Stimulated activated CD4-positive, alpha-beta T cell treated with anti-CD3 and anti-CD28 coated beads, Interleukin-4, amount 100 ng/mL, for 4 hours (primary cell): Measurements from ENCODE around the gene CASP8.

Experiments
- DNase-seq, 2 experiments: peaks; one replicate each; pipeline ENCODE4 v3.0.0-alpha.2; 2020

CASP8 gene

GRCh38 chr2:201242571-201243277, 17.6 kb upstream of the CASP8 start:
- DNase-seq: no peak

GRCh38 chr2:201244829-201245228, 15.5 kb upstream of the CASP8 start:
- no peak for DNase-seq

- DNase-seq: no peak
Measured at GRCh38 chr2:201246280-201246679, 14.1 kb upstream of the CASP8 start.

DNA sequence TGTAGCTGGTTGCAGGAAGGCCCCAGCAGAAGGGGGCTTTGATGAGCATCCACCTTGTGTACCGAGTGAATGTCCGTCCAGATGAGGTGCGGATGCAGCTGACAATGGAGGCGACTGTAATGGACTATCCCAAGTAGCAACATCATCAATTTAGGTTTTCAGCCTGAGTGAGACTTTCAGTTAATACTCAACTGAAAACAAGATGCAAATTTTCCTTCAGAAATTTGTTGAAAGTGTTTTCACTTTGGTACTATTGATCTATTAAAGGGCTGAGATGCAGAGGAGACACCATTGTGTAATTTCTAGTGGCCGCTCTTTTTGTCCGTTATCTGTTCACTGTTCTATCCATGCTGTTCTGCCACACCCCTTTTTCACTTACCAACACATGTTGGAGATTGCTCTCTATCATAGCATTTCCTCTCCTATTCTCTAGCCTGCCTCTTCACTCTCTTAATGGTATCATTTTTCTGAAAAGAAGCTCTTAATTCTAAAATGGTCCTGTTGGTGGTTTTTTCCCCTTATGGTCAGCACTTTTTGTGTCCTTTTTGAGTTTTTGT, 12.0 kb upstream of the CASP8 start:
- DNase-seq: no peak

GRCh38 chr2:201249889-201250288, 10.4 kb upstream of the CASP8 start:
- DNase-seq: no peak

GRCh38 chr2:201250741-201251140, 9.6 kb upstream of the CASP8 start:
- no peak for DNase-seq

GRCh38 chr2:201254081-201254730, 6.1 kb upstream of the CASP8 start:
- no peak for DNase-seq

DNA sequence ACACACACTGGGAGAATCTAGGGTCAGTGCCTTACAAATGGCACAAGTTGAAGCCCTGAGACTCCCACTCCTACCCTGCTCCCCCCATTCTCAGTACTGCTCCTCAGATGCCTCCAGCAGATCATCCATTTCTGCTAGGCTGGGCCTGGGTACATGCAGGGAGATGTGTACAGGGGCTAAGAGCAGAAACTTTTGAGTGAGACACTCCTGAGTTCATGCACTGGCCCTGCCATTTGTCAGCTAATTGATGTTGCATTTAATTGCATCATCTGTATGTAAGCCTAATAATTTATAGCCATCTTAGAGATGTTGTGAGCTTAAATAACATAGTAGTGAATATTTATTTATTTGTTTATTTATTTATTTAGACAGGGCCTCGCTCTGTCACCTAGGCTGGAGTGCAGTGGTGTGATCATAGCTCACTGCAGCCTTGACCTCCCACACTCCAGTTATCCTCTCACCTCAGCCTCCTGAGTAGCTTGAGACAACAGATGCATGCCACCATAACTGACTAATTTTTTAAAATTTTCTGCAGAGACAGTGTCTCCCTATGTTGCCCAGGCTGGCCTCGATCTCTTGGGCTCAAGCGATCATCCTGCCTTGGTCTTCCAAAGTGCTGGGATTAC, 4.8 kb upstream of the CASP8 start:
- no peak for DNase-seq

GRCh38 chr2:201256082-201256481, 4.3 kb upstream of the CASP8 start:
- no peak for DNase-seq

DNA sequence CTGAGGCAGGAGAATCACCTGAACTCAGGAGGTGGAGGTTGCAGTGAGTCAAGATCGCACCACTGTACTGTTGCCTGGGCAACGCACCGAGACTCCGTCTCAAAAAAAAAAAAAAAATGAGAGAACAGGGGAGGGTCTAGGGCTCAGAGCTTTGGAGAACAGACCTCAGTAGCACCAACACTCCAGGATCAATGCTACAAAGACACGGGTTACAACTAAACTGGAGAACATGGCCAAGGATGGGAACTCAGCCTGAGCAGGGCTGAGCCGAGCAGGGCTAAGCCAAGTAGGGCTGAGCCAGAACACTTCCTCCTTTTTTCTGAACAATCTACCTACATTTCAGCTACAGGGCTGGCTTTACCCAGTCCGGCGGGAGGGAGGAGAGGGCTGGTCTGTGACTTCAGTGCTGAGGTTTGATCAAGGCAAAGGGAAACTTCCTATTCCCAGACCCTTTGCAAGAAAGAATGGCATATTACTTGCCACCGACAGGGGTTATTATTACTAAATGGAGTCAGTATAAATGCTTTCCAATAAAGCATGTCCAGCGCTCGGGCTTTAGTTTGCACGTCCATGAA, 2.9 kb upstream of the CASP8 start:
- DNase-seq: peak in 1 of 2 experiments; percentile 41

- peak; percentile 67 to 84 for DNase-seq
Measured at GRCh38 chr2:201257956-201258665, 2.2 kb upstream of the CASP8 start.

- DNase-seq: no peak
Measured at GRCh38 chr2:201258666-201259615, 1.4 kb upstream of the CASP8 start.

GRCh38 chr2:201261471-201261870, 1.1 kb downstream of the CASP8 start:
- peak in 1 of 2 experiments; percentile 31 for DNase-seq

DNA sequence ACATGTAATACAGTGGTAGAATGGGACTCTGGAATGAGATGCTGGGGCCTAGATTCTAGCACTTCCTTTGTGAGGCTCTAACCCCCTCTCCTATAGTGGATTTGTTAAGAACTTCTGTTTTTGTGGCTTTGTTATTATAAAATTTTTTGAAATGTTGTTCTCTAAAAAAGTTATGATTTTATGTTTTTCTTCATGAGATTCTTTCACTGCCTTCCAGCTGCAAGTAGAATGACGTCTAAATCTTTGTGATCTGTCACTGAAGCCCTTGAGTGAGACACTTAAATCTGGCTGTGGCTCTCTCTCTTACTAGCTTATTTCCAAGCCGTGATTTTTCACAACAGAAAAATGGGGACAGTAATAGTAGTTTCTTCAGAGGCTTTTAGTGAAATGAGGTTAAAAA, 1.6 kb downstream of the CASP8 start:
- DNase-seq: no peak

DNA sequence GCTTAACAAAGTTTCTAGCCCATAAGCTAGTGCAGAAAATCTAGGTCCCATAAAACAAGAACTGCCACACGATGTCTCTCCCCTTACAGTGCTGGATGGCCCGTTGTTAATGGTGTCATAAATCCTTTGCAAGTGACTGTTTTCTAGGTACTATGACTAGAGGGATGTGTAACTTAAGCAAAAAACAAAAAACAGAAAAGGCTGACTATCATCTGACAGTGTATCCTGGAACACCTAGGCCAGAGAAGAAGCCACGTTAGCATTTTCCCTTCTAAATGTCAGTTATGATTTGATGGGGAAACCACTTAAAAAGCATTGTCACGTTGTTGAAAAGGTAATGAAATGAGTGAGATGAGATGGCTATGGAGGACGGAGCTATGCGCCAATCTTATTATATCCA, 2.4 kb downstream of the CASP8 start:
- no peak for DNase-seq

- peak in 1 of 2 experiments; percentile 21 for DNase-seq
Measured at GRCh38 chr2:201263779-201264178, 3.4 kb downstream of the CASP8 start.

GRCh38 chr2:201264472-201265173, 4.3 kb downstream of the CASP8 start:
- DNase-seq: no peak

- no peak for DNase-seq
Measured at GRCh38 chr2:201266629-201267028, 6.3 kb downstream of the CASP8 start.

DNA sequence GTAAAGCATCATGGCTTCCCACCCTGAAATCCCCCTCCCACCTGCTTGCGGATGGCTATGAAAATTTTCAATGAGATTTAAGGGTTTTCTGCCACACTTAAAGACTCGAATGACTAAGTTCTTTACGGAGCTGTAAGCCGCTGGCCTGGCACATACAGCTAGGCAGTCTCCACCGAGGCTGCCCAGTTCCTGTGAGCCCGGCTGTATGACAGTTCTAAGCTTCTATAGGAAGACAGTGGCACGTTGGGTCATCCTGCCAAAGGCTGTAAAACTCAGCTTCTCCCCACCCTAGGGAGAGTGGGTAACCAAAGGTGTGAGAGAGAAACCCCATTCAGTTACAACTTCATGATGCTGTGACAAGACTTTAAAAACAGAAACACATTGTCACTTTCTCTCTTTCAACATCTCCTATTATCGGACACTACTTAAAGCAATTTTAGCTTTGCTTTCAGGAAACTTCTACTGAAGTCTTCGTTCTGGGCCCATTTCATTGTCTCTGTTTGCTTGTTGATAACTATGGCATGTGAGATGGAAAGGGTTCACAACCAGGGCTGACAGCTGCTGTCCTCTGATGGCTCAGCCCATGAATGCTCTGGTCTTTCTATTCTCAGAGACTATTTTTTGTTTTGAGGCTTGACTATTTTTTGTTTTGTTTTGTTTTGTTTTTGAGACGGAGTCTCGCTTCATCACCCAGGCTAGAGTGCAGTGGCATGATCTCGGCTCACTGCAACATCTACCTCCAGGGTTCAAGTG, 7.1 kb downstream of the CASP8 start:
- no peak for DNase-seq

DNA sequence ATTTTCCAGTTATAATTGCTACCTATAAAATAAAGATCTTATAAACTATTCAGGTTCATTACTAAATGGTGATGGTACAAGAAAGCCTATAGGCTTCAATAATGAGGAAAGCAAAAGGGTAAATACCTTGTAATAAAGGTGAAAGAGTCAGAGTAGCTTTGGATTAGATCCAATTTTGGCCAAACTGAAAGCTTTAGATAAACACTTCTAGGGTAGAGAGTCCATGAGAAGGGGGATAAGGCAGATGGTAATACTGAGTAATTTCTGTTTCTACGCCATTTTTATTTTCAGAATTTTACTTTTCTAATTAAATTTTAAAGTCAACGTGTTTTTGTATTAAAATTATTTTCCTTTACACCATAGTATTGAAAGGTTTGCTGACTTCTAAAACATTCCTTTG, 9.4 kb downstream of the CASP8 start:
- DNase-seq: no peak
